ENCODE data around the gene CYSTM1. TPM values are rescaled to one million over a fixed set of nuclear protein-coding genes. Genes with fewer than 3 reads are reported as not detected.
A peak's percentile ranks its signal among the peaks of the same experiment; 100 is the strongest.

Gene CYSTM1
- total RNA-seq, 2 experiments from 2014 or later: 16.0 to 17.0 TPM

- H3K27ac Mint-ChIP-seq: no peak overlapping the region
- no peak for DNase-seq
- H3K9me3 Mint-ChIP-seq: no peaks in the 10 kb centered on the region
- H3K4me1 Mint-ChIP-seq: peaks cover 7% of the 10 kb centered on the region
- no peaks in the 10 kb centered on the region for H3K27me3 Mint-ChIP-seq
- no peaks in the 10 kb centered on the region for H3K36me3 Mint-ChIP-seq
- H3K4me3 Mint-ChIP-seq: no peak overlapping the region
These were observed 15.7 kb upstream of the CYSTM1 start for GRCh38 chr5:140159014-140159927.

GRCh38 chr5:140162275-140162674 is 12.7 kb upstream of the CYSTM1 start:
- Mint-ChIP-seq H3K9me3 (no peaks in the 10 kb centered on the region), H3K4me3 (no peak overlapping the region), H3K27me3 (no peaks in the 10 kb centered on the region), H3K36me3 (no peaks in the 10 kb centered on the region), H3K27ac (no peak overlapping the region), H3K4me1 (peaks cover 2% of the 10 kb centered on the region)
- no peak for DNase-seq

- Mint-ChIP-seq H3K9me3 (no peaks in the 10 kb centered on the region), H3K4me1 (no peaks in the 10 kb centered on the region), H3K4me3 (no peak overlapping the region), H3K27me3 (no peaks in the 10 kb centered on the region), H3K27ac (no peak overlapping the region), H3K36me3 (no peaks in the 10 kb centered on the region)
- DNase-seq: no peak
These were observed 12.2 kb upstream of the CYSTM1 start for GRCh38 chr5:140162781-140163180.

GRCh38 chr5:140165101-140165922 is 9.7 kb upstream of the CYSTM1 start:
- H3K27ac Mint-ChIP-seq: no peak overlapping the region
- DNase-seq: no peak
- H3K9me3 Mint-ChIP-seq: no peaks in the 10 kb centered on the region
- H3K4me1 Mint-ChIP-seq: no peaks in the 10 kb centered on the region
- no peak overlapping the region for H3K4me3 Mint-ChIP-seq
- H3K36me3 Mint-ChIP-seq: no peaks in the 10 kb centered on the region
- H3K27me3 Mint-ChIP-seq: no peaks in the 10 kb centered on the region

- H3K27ac Mint-ChIP-seq: no peak overlapping the region
- no peak for DNase-seq
- no peaks in the 10 kb centered on the region for H3K9me3 Mint-ChIP-seq
- no peaks in the 10 kb centered on the region for H3K4me1 Mint-ChIP-seq
- no peaks in the 10 kb centered on the region for H3K27me3 Mint-ChIP-seq
- no peaks in the 10 kb centered on the region for H3K36me3 Mint-ChIP-seq
- no peak overlapping the region for H3K4me3 Mint-ChIP-seq
These were observed 9.1 kb upstream of the CYSTM1 start for GRCh38 chr5:140165923-140166270.

- Mint-ChIP-seq H3K27ac (no peak overlapping the region), H3K4me1 (no peaks in the 10 kb centered on the region), H3K27me3 (no peaks in the 10 kb centered on the region), H3K36me3 (no peaks in the 10 kb centered on the region), H3K4me3 (no peak overlapping the region), H3K9me3 (no peaks in the 10 kb centered on the region)
- DNase-seq: no peak
These were observed 8.1 kb upstream of the CYSTM1 start for GRCh38 chr5:140166911-140167310.

GRCh38 chr5:140168371-140168770 is 6.6 kb upstream of the CYSTM1 start:
- no peak for DNase-seq
- Mint-ChIP-seq H3K36me3 (no peaks in the 10 kb centered on the region), H3K9me3 (no peaks in the 10 kb centered on the region), H3K4me3 (no peak overlapping the region), H3K4me1 (no peaks in the 10 kb centered on the region), H3K27ac (no peak overlapping the region), H3K27me3 (no peaks in the 10 kb centered on the region)

GRCh38 chr5:140169410-140169809 is 5.6 kb upstream of the CYSTM1 start:
- peaks cover 5% of the 10 kb centered on the region for H3K4me1 Mint-ChIP-seq
- H3K27me3 Mint-ChIP-seq: no peaks in the 10 kb centered on the region
- H3K9me3 Mint-ChIP-seq: no peaks in the 10 kb centered on the region
- H3K36me3 Mint-ChIP-seq: no peaks in the 10 kb centered on the region
- DNase-seq: no peak
- H3K27ac Mint-ChIP-seq: no peak overlapping the region
- no peak overlapping the region for H3K4me3 Mint-ChIP-seq

GRCh38 chr5:140172483-140172882 is 2.5 kb upstream of the CYSTM1 start:
- H3K27ac Mint-ChIP-seq: no peak overlapping the region
- peaks cover 10% of the 10 kb centered on the region for H3K4me1 Mint-ChIP-seq

GRCh38 chr5:140174014-140174413 is 974 bp upstream of the CYSTM1 start:
- Mint-ChIP-seq H3K27me3 (peaks cover 5% of the 10 kb centered on the region), H3K27ac (no peak overlapping the region), H3K9me3 (no peaks in the 10 kb centered on the region), H3K4me1 (peaks cover 13% of the 10 kb centered on the region), H3K4me3 (peak overlapping the region; percentile 89), H3K36me3 (no peaks in the 10 kb centered on the region)
- DNase-seq: no peak

More at GRCh38 chr5:140172483-140172882, 2.5 kb upstream of the CYSTM1 start:
- no peaks in the 10 kb centered on the region for H3K9me3 Mint-ChIP-seq
- DNase-seq: no peak
- peaks cover 5% of the 10 kb centered on the region for H3K27me3 Mint-ChIP-seq
- no peak overlapping the region for H3K4me3 Mint-ChIP-seq
- no peaks in the 10 kb centered on the region for H3K36me3 Mint-ChIP-seq

GRCh38 chr5:140175367-140176030 is 511 bp downstream of the CYSTM1 start:
- peak; percentile 74 for DNase-seq
- Mint-ChIP-seq H3K4me1 (peaks cover 13% of the 10 kb centered on the region), H3K27ac (peak overlapping the region; percentile 74), H3K9me3 (no peaks in the 10 kb centered on the region), H3K36me3 (no peaks in the 10 kb centered on the region), H3K27me3 (peaks cover 5% of the 10 kb centered on the region), H3K4me3 (peak overlapping the region; percentile 89)

- H3K36me3 Mint-ChIP-seq: no peaks in the 10 kb centered on the region
- H3K4me3 Mint-ChIP-seq: peak overlapping the region; percentile 89
- DNase-seq: no peak
- H3K4me1 Mint-ChIP-seq: peaks cover 13% of the 10 kb centered on the region
- H3K9me3 Mint-ChIP-seq: no peaks in the 10 kb centered on the region
- H3K27ac Mint-ChIP-seq: peak overlapping the region; percentile 74
- peaks cover 5% of the 10 kb centered on the region for H3K27me3 Mint-ChIP-seq
These were observed 1.0 kb downstream of the CYSTM1 start for GRCh38 chr5:140176031-140176387.

GRCh38 chr5:140178086-140178410 is 3.1 kb downstream of the CYSTM1 start:
- peaks cover 16% of the 10 kb centered on the region for H3K4me1 Mint-ChIP-seq
- H3K4me3 Mint-ChIP-seq: no peak overlapping the region
- H3K9me3 Mint-ChIP-seq: no peaks in the 10 kb centered on the region
- no peak for DNase-seq
- no peaks in the 10 kb centered on the region for H3K36me3 Mint-ChIP-seq
- no peak overlapping the region for H3K27ac Mint-ChIP-seq
- H3K27me3 Mint-ChIP-seq: peaks cover 5% of the 10 kb centered on the region

- no peak for DNase-seq
- Mint-ChIP-seq H3K27me3 (peaks cover 5% of the 10 kb centered on the region), H3K36me3 (no peaks in the 10 kb centered on the region), H3K9me3 (no peaks in the 10 kb centered on the region), H3K4me1 (peaks cover 16% of the 10 kb centered on the region), H3K4me3 (no peak overlapping the region), H3K27ac (no peak overlapping the region)
These were observed 3.6 kb downstream of the CYSTM1 start for GRCh38 chr5:140178482-140179116.

- no peaks in the 10 kb centered on the region for H3K36me3 Mint-ChIP-seq
- no peak for DNase-seq
- H3K27ac Mint-ChIP-seq: no peak overlapping the region
- no peaks in the 10 kb centered on the region for H3K9me3 Mint-ChIP-seq
- H3K27me3 Mint-ChIP-seq: peaks cover under 1% of the 10 kb centered on the region
- no peak overlapping the region for H3K4me3 Mint-ChIP-seq
- H3K4me1 Mint-ChIP-seq: peaks cover 7% of the 10 kb centered on the region
These were observed 6.1 kb downstream of the CYSTM1 start for GRCh38 chr5:140181002-140181483.

All from activated naive CD8-positive, alpha-beta T cell treated with anti-CD3 and anti-CD28 coated beads for 36 hours (primary cell).